ENCODE results near the gene ADSS1. TPM values are rescaled to one million over a fixed set of nuclear protein-coding genes. Genes with fewer than 3 reads are reported as not detected.
"Not testable (repeated sequence)": the region's sequence is repeated elsewhere in the genome, so short reads cannot be mapped to it uniquely, and the experiment has no call there.

Gene ADSS1
- total RNA-seq, 1 experiment from 2014 or later: 0.52 TPM

DNA sequence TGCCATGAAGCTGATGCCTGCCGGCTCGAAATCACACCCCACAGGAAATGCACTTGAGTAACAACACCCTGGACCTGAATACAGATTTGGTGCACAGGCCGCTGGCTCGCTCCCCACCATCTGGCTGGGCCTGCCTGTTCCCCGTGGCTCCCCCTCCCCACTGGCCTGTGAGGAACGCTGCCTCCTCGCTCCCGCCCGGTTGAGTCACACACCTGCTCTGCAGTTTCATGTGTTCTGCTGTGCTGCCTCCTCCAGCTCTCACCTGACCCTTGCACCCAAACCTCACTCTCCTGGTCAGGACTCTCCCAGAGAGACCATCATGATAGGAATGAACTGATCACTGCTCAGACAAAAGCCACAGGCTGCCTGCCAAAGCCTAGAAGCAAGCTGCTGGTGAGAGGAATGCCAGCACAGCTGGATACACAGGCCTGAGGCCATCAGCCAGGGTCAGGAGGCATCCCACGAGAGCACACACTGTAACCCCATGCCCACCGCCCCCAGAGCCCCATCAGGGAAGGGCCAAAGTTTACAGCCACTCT lies 25.2 kb downstream of the ADSS1 start:
- BruUV-seq (replicated peaks): no TSS peak
- no peak for TF ChIP-seq EZH2 (IDR thresholded peaks at IDR 0.05; ENCODE audit: borderline replicate concordance, low read depth, low read length, poor library complexity, severe bottlenecking)
- TF ChIP-seq, protein P1, sequence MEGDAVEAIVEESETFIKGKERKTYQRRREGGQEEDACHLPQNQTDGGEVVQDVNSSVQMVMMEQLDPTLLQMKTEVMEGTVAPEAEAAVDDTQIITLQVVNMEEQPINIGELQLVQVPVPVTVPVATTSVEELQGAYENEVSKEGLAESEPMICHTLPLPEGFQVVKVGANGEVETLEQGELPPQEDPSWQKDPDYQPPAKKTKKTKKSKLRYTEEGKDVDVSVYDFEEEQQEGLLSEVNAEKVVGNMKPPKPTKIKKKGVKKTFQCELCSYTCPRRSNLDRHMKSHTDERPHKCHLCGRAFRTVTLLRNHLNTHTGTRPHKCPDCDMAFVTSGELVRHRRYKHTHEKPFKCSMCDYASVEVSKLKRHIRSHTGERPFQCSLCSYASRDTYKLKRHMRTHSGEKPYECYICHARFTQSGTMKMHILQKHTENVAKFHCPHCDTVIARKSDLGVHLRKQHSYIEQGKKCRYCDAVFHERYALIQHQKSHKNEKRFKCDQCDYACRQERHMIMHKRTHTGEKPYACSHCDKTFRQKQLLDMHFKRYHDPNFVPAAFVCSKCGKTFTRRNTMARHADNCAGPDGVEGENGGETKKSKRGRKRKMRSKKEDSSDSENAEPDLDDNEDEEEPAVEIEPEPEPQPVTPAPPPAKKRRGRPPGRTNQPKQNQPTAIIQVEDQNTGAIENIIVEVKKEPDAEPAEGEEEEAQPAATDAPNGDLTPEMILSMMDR (conservative IDR thresholded peaks at IDR 0.05; ENCODE audit: low read depth, low read length): no peak
- no peak for DNase-seq (ENCODE audit: low spot score)
- no peaks in the 10 kb centered on the region for H3K27me3 ChIP-seq (replicated peaks; ENCODE audit: insufficient read depth, low read depth, low read length, poor library complexity)
- ChIA-PET POLR2A (ENCODE audit: low non-redundant PET) (no interaction called here), CTCF (no interaction called here)
- intact Hi-C loops (cut with micrococcal nuclease; ENCODE audit: unreplicated experiment): no loop called here
- H3K9me3 ChIP-seq (ENCODE audit: low read depth, low read length, poor library complexity, severe bottlenecking): no peaks in the 10 kb centered on the region
- H3K27ac ChIP-seq (ENCODE audit: low read depth, low read length, poor library complexity, severe bottlenecking): no peak overlapping the region
- H3K4me1 ChIP-seq (ENCODE audit: insufficient read depth, low read length, poor library complexity, severe bottlenecking): peaks cover 6% of the 10 kb centered on the region
- no peaks in the 10 kb centered on the region for H3K36me3 ChIP-seq (ENCODE audit: insufficient read depth, low read length, poor library complexity, severe bottlenecking)
- H3K4me3 ChIP-seq (ENCODE audit: low read depth, low read length, poor library complexity, severe bottlenecking): no peak overlapping the region

DNA sequence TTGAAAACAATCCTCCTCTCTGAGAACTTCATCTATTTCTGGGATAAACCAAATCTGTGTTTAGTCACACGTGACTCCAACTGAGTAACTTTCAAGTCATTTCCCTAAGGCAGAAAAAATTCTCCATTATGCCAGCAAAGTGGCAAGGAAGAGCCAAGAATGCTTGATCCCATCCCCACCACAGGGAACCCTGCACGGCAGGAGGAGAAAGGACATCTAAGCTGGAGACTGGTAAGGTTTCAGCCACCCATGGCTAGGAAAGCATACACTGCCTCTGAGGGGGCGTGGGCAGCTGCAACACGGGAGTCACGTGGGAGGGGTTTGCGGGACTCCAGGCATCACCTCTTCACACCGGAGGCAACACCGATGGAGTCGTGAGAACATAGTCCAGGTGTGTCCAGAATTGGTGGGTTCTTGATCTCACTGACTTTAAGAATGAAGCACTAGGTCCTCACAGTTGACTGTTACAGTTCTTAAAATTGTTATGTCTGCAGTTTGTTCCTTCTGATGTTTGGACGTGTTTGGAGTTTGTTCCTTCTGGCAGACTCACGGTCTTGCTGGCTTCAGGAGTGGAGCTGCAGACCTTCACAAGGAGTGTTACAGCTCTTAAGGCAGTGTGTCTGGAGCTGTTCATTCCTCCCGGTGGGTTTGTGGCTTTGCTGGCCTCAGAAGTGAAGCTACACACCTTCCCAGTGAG lies 26.2 kb downstream of the ADSS1 start:
- Histone ChIP-seq H3K27ac (ENCODE audit: low read depth, low read length, poor library complexity, severe bottlenecking) (no peak overlapping the region), H3K4me3 (ENCODE audit: low read depth, low read length, poor library complexity, severe bottlenecking) (no peak overlapping the region), H3K9me3 (ENCODE audit: low read depth, low read length, poor library complexity, severe bottlenecking) (no peaks in the 10 kb centered on the region), H3K36me3 (ENCODE audit: insufficient read depth, low read length, poor library complexity, severe bottlenecking) (peaks cover 2% of the 10 kb centered on the region), H3K4me1 (ENCODE audit: insufficient read depth, low read length, poor library complexity, severe bottlenecking) (peaks cover 8% of the 10 kb centered on the region), H3K27me3 (replicated peaks; ENCODE audit: insufficient read depth, low read depth, low read length, poor library complexity) (no peaks in the 10 kb centered on the region)
- no peak for TF ChIP-seq EZH2 (IDR thresholded peaks at IDR 0.05; ENCODE audit: borderline replicate concordance, low read depth, low read length, poor library complexity, severe bottlenecking)
- TF ChIP-seq, protein P1 (conservative IDR thresholded peaks at IDR 0.05; ENCODE audit: low read depth, low read length): no peak
- intact Hi-C loops (cut with micrococcal nuclease; ENCODE audit: unreplicated experiment): no loop called here
- POLR2A ChIA-PET (ENCODE audit: low non-redundant PET): no interaction called here
- no peak for DNase-seq (ENCODE audit: low spot score)
- CTCF ChIA-PET: no interaction called here
- no TSS peak for BruUV-seq (replicated peaks)

DNA sequence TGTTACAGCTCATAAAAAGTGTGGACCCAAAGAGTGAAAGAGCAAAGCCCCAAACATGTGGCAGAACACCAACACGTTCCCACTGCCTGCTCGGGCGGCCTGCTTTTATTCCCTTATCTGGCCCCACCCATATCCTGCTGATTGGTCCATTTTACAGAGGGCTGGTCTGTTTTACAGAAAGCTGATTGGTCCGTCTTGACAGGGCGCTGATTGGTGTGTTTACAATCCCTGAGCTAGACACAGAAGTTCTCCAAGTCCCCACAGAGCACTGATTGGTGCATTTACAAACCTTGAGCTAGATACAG lies 26.7 kb downstream of the ADSS1 start:
- CTCF ChIA-PET; intact Hi-C loops (cut with micrococcal nuclease; ENCODE audit: unreplicated experiment): not testable (repeated sequence)

More for the DNA sequence above, 26.7 kb downstream of the ADSS1 start:
- H3K36me3 ChIP-seq (ENCODE audit: insufficient read depth, low read length, poor library complexity, severe bottlenecking); BruUV-seq (replicated peaks); H3K27ac ChIP-seq (ENCODE audit: low read depth, low read length, poor library complexity, severe bottlenecking); POLR2A ChIA-PET (ENCODE audit: low non-redundant PET); H3K27me3 ChIP-seq (replicated peaks; ENCODE audit: insufficient read depth, low read depth, low read length, poor library complexity); H3K9me3 ChIP-seq (ENCODE audit: low read depth, low read length, poor library complexity, severe bottlenecking); H3K4me1 ChIP-seq (ENCODE audit: insufficient read depth, low read length, poor library complexity, severe bottlenecking); H3K4me3 ChIP-seq (ENCODE audit: low read depth, low read length, poor library complexity, severe bottlenecking): not testable (repeated sequence)
- peak; percentile 32 for DNase-seq (ENCODE audit: low spot score)
